SK-N-MC (cell line): ENCODE data around the gene TMEM41A.
"Not testable (repeated sequence)": the region's sequence is repeated elsewhere in the genome, so short reads cannot be mapped to it uniquely, and the experiment has no call there.

Experiments
- DNase-seq: peaks from one replicate; pipeline ENCODE4 v3.0.0-alpha.2; 2011; ENCODE audit warnings: low read depth, low spot score
- H3K27ac ChIP-seq: fragments of 200-600 bp; sonication (generic); 2 replicates; pipeline ENCODE4 v1.5.1; 2016; ENCODE audit warnings: mixed run types
- H3K36me3 ChIP-seq: fragments of 200-600 bp; sonication (generic); 2 replicates; pipeline ENCODE4 v1.6.1; 2017; ENCODE audit warnings: antibody characterized with exemption, low read length, mixed read lengths; ENCODE audit not compliant: insufficient read depth
- H3K4me3 ChIP-seq: fragments of 200-600 bp; sonication (generic); 2 replicates; pipeline ENCODE4 v1.5.1; 2016
- H3K9ac ChIP-seq: fragments of 200-600 bp; sonication (generic); 2 replicates; pipeline ENCODE4 v1.8.0; 2017; ENCODE audit warnings: mixed run types, mixed read lengths; ENCODE audit not compliant: insufficient read length
- H3K9me3 ChIP-seq: fragments of 200-600 bp; sonication (generic); 2 replicates; pipeline ENCODE4 v1.6.1; 2017; ENCODE audit warnings: low read depth, mild to moderate bottlenecking, antibody characterized with exemption, low read length, moderate library complexity, mixed read lengths
- EZH2 ChIP-seq: fragments of 200-600 bp; sonication (generic); IDR thresholded peaks from one replicate; pipeline ENCODE4 v1.6.1; 2017; ENCODE audit warnings: antibody characterized with exemption
- FOXP2 ChIP-seq: optimal IDR thresholded peaks from 2 replicates; pipeline ENCODE3; 2011; ENCODE audit warnings: mild to moderate bottlenecking, moderate library complexity; ENCODE audit not compliant: insufficient read depth; ENCODE audit errors: extremely low read length, control extremely low read depth
- POLR2AphosphoS5 ChIP-seq: IDR thresholded peaks from 2 replicates; pipeline ENCODE4 v1.6.1; 2012; ENCODE audit warnings: mild to moderate bottlenecking, low read depth, low read length, borderline replicate concordance

Gene TMEM41A

DNA sequence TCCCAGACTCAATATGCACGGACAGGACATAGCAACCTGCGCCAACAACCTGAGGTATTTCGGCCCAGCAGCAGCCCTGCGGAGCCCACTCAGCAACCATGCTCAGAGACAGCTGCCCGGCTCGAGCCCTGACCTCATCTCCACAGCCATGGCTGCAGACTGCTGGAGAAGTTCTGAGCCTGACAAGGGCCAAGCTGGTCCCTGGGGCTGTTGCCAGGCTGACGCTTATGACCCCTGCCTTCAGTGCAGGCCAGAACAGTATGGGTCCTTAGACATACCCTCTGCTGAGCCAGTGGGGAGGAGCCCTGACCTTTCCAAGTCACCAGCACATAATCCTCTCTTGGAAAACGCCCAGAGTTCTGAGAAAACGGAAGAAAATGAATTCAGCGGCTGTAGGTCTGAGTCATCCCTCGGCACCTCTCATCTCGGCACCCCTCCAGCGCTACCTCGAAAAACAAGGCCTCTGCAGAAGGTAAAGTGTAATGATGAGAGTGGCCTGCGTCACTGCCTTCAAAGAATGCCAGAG is 25.5 kb downstream of the TMEM41A start:
- Histone ChIP-seq H3K36me3 (no peaks in the 10 kb centered on the region), H3K27ac (no peak overlapping the region), H3K9ac (no peak overlapping the region), H3K9me3 (no peaks in the 10 kb centered on the region), H3K4me3 (no peak overlapping the region)
- no peak for DNase-seq
- no peak for TF ChIP-seq EZH2
- TF ChIP-seq POLR2AphosphoS5: no peak
- TF ChIP-seq FOXP2: no peak

DNA sequence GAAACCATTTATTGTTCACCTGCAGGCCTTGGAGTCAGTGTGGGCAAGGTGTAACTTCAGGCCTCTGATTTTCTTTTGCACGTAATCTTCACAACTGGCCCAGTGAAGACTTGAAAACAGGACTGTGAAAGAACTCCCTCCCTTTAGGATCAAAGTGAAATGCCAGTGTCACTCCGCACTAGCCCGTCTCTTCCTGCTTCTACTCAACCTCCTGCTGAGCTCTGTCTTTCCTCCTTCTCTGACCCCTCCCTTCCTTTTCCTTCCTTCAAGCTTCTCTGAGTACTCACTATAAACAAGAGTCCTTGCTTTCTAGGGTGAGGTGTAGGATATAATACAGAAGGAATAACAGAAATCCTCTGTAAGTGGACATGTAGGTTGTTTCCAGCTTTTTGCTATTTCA is 28.5 kb downstream of the TMEM41A start:
- DNase-seq: no peak
- Histone ChIP-seq H3K27ac (no peak overlapping the region), H3K4me3 (no peak overlapping the region), H3K9ac (no peak overlapping the region), H3K36me3 (no peaks in the 10 kb centered on the region), H3K9me3 (no peaks in the 10 kb centered on the region)
- no peak for TF ChIP-seq EZH2
- TF ChIP-seq POLR2AphosphoS5: no peak
- TF ChIP-seq FOXP2: no peak

DNA sequence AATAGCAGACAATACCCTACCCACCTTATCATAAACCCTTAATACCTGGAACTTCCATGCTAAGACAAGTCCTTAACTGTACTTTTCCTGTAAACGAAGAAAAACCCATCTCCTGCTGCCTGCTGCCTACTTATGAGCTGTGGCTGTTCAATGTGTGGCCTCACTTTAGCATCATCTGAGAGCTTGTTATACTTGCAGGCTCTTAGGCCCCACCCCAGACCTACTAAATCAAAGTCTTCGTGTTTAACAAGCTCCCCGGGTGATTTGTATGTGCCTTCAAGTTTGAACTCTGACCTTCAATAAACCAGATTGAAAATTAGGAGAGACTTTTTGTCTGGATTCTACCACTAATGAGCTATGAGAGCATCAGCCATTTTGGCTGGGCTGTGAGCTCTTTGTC is 29.3 kb downstream of the TMEM41A start:
- Histone ChIP-seq H3K36me3 (no peaks in the 10 kb centered on the region), H3K4me3 (no peak overlapping the region), H3K9me3 (no peaks in the 10 kb centered on the region), H3K27ac (no peak overlapping the region), H3K9ac (no peak overlapping the region)
- TF ChIP-seq EZH2 (no peak), POLR2AphosphoS5 (no peak), FOXP2 (no peak)
- no peak for DNase-seq

DNA sequence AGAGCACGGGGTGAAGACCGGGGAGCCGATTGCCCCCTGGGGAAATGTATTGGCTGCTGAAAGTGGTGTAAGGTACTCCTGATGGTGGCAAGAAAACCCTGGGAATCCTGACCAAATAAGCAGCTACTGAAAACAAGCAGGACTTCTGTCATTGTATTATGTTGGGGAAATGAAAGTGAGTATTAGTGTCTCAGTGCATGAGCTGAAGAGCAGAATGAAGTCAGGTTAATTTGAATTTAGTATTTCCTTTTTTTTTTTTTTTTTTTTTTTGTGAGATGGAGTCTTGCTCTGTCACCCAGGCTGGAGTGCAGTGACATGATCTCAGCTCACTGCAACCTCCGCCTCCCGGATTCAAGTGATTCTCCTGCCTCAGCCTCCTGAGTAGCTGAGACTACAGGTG is 32.7 kb downstream of the TMEM41A start:
- H3K27ac ChIP-seq, H3K9ac ChIP-seq, H3K9me3 ChIP-seq, H3K4me3 ChIP-seq, DNase-seq, H3K36me3 ChIP-seq: not testable (repeated sequence)

DNA sequence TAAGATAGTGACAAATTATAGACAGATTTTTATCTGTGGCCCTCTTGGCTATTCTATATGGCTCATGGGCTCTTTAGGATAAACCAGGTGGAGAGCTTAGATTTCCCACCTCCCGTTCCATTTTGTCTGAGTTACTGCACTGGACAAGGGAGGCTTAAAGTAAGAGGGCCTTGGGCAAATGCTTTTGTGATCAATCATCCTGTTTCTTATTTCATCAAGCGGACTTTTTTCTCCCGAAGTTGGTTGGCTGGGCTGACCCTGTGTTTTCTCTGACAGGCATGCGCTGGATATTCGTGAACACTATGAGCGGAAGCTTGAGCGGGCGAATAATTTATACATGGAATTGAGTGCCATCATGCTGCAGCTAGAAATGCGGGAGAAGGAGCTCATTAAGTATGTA is 33.4 kb downstream of the TMEM41A start:
- H3K9ac ChIP-seq: no peak overlapping the region
- TF ChIP-seq EZH2 (no peak), FOXP2 (no peak), POLR2AphosphoS5 (no peak)
- no peaks in the 10 kb centered on the region for H3K9me3 ChIP-seq
- DNase-seq: no peak
- H3K36me3 ChIP-seq: no peaks in the 10 kb centered on the region
- no peak overlapping the region for H3K4me3 ChIP-seq
- H3K27ac ChIP-seq: no peak overlapping the region

DNA sequence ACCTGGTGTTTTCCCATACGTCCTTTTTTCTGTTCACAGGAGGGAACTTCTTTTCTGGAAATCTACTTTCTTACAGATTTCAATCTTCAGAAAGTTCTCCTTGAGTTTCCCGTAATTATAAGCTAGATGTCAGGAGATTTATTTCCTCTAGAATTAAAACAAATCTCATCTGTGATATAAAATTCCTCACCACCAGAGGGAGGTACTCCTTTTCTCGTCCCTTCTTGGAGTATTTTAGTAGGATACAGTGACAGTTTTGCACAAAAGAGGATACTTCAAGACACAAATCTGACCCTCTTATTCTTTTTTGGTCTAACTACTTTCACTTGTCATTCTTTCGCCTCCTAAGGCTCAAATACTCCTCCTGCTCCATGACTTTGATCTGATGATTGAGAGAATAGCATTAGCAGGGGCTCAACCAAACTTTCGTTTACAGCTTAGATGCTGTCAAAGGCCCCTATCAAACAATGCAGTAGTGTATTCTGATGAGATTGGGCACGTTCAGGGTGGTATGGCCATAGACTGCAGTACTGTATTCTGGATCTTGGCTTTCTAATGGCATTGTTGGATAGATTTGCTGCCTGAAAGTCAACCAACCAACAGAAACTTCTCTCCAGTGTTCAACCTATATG is 38.0 kb downstream of the TMEM41A start:
- H3K9ac ChIP-seq: no peak overlapping the region
- TF ChIP-seq POLR2AphosphoS5: no peak
- TF ChIP-seq EZH2: no peak
- no peak for TF ChIP-seq FOXP2
- DNase-seq: peak; percentile 18
- H3K27ac ChIP-seq: no peak overlapping the region
- H3K36me3 ChIP-seq: no peaks in the 10 kb centered on the region
- H3K4me3 ChIP-seq: no peak overlapping the region
- no peaks in the 10 kb centered on the region for H3K9me3 ChIP-seq

DNA sequence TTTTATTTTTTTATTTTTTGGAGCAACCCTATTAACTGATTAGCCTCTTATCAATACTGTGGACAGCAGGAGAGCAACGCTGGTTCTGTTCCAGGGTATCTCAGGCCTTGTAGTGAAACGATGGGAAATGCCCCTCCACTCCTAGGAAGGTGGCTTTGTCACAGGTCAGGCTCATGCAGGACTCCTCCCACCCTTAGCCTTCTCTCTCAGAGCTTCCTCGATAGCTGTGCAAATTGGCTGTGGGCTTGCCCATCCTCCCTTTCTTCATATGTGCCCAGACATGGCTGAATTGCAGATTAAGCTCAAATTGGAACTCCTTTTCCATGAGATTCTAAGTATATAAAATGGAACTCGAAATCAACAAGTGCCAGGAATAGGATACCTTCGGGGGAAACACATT is 38.5 kb downstream of the TMEM41A start:
- Histone ChIP-seq H3K9ac (no peak overlapping the region), H3K27ac (no peak overlapping the region), H3K4me3 (no peak overlapping the region), H3K9me3 (no peaks in the 10 kb centered on the region), H3K36me3 (no peaks in the 10 kb centered on the region)
- DNase-seq: no peak
- no peak for TF ChIP-seq FOXP2
- no peak for TF ChIP-seq POLR2AphosphoS5
- TF ChIP-seq EZH2: no peak

DNA sequence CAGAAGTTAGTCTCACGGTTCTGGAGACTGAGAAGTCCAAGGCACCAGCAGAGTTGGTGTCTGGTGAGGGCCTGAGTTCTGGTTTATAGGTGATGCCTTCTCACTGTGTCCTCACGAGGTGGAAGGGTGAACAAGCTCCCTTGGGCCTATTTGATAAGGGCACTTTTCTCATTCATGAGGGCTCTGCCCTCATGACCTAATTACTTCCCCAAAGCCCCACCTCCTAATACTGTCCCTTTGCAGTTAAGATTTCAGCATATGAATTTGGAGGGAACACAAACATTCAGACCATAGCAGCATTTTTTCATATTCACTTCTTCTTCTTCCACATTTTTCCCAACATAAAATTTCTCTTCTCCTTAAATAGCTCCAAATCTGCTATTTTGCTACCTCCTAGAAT is 41.5 kb downstream of the TMEM41A start:
- Histone ChIP-seq H3K4me3 (no peak overlapping the region), H3K9ac (no peak overlapping the region), H3K9me3 (no peaks in the 10 kb centered on the region), H3K36me3 (no peaks in the 10 kb centered on the region), H3K27ac (no peak overlapping the region)
- TF ChIP-seq EZH2 (no peak), FOXP2 (no peak), POLR2AphosphoS5 (no peak)
- DNase-seq: no peak

DNA sequence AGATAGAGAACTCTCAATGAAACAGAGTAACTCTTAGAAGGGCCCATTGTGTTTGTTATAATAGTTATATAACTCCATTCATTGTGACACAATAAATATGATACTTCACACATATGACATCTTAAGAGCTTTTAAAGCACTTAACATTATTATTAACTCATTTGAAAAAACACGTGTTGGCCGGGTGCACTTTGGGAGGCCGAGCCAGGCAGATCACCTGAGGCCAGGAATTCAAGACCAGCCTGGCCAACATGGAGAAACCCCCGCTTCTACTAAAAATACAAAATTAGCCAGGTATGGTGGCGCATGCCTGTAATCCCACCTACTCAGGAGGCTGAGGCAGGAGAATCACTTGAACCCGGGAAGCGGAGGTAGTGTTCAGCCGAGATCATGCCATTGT is 47.4 kb downstream of the TMEM41A start:
- DNase-seq, H3K27ac ChIP-seq, H3K9me3 ChIP-seq, H3K9ac ChIP-seq, H3K4me3 ChIP-seq, H3K36me3 ChIP-seq: not testable (repeated sequence)
